A549 treated with Mapracorat at 1 μM for 4 hours (cell line): ENCODE data around the gene ATXN7L3B. TPM values are rescaled to one million over a fixed set of nuclear protein-coding genes. Genes with fewer than 3 reads are reported as not detected.

Source experiments
- total RNA-seq: library from RNA; stranded (reverse); fragments of 200-300 nt; extraction: Qiagen RNA extraction; gene quantifications from 5 replicates; pipeline ENCODE4 v1.2.3, GENCODE V29; 2022

The ATXN7L3B gene
- 12.9 to 16.5 TPM (median 16.1 TPM) in 5 replicates for total RNA-seq

DNA sequence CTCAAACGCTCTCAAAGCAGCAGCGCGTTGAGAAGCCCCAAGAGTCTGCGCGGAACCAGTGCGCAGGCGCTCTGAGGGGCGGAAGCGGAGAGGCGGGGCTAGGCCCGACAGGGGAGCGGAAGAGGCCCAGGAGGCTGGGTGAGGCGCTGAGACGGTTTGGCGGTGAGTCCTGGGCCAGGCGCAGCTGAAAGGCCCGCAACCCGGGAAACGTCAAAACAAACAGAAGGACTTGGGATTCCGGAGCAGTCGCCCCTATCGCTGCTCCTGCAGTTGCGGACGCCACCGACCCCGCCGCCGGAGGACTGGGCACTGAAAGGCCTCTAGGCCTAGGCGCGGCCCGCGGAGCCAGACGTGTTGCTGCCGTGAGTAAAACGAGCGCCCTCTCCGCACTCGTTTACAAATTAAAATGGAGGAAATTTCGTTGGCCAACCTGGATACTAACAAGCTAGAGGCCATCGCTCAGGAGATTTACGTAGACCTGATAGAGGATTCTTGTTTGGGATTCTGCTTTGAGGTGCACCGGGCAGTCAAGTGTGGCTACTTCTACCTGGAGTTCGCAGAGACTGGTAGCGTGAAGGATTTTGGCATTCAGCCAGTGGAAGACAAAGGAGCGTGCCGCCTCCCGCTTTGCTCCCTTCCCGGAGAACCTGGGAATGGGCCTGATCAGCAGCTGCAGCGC, at the start of gene ATXN7L3B:
ATXN7L3B (plus strand) TSS at position 129 of the 679 bp plus-strand sequence; CDS start at position 407, 278 bp downstream.

